LNCaP clone FGC (cell line): ENCODE measurements around the gene SAA1.

Experiments
- DNase-seq: peaks from one replicate; pipeline ENCODE4 v3.0.0-alpha.2; 2011; ENCODE audit warnings: low read depth
- H3K4me3 ChIP-seq: 2 replicates; pipeline ENCODE4 v1.5.1; 2011; ENCODE audit warnings: mild to moderate bottlenecking, low read depth, low read length, control low read depth
- TF ChIP-seq, protein P1 (sequence below): IDR thresholded peaks from 2 replicates; pipeline ENCODE4 v1.5.1; 2012; ENCODE audit warnings: mild to moderate bottlenecking; ENCODE audit not compliant: control insufficient read depth, insufficient read depth; ENCODE audit errors: extremely low read depth

Gene SAA1

DNA sequence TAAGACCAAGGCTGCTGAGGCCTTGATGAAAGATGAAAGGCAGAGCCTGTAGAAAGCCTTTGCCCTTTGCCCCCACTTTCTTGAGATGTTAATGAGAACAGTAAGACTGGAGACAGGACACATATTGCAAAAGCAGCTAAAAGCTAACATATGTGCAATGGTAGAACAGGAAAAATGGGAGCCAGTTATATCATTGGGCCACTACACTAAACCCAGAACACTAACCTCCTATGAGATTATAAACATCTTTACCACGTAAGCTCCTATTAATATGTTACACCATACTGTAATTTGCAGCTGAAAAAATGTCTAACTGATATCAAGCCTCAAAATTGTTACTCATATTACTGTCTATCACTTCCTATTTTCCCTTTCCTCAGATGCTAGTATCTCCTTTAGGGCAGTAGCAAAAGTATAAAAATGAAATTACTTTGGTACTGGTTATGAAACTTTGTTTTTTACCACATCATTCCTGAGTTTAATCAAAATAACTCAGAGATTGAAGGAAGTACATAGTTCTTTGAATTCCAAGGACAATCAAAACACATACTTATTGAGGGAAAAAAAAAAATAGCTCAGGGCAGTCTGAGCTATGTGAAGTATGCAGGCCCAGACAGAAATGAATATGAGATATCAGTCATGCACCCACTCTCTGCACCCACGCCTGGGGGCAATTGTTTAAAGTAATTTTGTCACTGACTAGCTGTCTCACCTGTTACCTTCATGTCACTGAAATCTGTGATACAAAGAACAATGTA, 46.8 kb downstream of the SAA1 start:
- TF ChIP-seq, protein P1, sequence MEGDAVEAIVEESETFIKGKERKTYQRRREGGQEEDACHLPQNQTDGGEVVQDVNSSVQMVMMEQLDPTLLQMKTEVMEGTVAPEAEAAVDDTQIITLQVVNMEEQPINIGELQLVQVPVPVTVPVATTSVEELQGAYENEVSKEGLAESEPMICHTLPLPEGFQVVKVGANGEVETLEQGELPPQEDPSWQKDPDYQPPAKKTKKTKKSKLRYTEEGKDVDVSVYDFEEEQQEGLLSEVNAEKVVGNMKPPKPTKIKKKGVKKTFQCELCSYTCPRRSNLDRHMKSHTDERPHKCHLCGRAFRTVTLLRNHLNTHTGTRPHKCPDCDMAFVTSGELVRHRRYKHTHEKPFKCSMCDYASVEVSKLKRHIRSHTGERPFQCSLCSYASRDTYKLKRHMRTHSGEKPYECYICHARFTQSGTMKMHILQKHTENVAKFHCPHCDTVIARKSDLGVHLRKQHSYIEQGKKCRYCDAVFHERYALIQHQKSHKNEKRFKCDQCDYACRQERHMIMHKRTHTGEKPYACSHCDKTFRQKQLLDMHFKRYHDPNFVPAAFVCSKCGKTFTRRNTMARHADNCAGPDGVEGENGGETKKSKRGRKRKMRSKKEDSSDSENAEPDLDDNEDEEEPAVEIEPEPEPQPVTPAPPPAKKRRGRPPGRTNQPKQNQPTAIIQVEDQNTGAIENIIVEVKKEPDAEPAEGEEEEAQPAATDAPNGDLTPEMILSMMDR: no peak
- DNase-seq: no peak
- H3K4me3 ChIP-seq: no peak overlapping the region

DNA sequence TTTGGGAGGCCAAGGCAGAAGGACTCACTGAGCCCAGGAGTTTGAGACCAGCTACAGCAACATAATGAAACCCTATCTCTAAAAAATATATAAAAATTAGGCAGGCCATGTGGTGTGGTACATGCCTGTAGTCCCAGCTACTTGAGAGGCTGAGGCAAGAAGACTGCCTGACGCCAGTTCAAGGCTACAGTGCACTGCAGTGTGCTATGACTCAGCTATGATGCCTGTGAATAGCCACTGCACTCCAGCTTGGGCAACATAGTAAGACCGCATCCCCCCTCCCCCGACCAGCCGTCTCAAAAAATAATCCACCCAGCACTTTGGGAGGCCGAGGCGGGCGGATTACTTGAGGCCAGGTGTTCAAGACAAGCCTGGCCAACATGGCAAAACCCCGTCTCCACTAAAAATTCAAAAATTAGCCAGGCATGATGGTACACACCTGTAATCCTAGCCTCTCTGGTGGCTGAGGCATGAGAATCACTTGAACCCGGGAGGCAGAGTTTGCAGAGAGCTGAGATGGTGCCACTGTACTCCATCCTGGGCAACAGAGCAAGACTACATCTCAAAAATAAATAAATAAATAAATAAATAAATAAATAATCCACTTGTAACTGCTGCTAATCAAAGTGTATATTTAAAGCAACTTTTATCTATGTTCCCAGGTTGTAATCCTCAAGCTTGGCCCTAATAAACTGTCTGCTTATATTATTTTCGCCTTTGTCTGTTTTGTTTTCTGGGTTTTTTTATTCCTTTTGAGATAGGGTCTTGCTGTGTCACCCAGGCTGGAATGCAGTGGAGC, 48.1 kb downstream of the SAA1 start:
- no peak overlapping the region for H3K4me3 ChIP-seq
- TF ChIP-seq, protein P1: no peak
- no peak for DNase-seq

DNA sequence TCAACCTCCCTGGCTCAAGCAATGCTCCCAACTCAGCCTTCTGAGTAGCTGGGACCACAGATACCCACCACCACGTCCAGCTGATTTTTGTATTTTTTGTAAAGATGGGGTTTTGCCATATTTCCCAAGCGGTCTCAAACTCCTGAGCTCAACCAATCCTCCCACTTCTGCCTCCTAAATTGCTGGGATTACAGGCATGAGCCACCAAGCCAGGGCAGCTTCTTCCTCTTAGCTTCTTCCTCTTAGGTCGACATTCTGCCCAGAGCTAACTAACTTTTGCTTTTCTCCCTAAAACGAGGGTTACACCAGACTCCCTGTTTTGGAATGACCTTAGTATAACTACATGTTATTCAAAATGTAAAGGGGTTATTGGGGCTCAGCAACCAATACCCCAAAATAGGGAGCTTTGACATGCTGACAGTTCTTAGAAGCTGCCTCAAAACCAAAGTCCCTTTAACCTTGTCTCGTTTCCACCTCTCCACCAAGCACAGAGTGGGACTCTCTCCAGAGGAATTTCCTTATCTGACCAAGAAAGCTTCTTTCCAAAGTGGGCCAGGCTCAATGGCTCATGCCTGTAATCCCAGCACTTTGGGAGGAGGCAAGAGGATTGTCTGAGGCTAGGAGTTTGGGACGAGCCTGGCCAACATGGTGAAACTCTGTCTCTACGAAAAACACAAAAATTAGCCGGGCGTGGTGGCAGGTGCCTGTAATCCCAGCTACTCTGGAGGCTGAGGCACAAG, 48.9 kb downstream of the SAA1 start:
- no peak for DNase-seq
- TF ChIP-seq, protein P1: no peak
- H3K4me3 ChIP-seq: no peak overlapping the region

DNA sequence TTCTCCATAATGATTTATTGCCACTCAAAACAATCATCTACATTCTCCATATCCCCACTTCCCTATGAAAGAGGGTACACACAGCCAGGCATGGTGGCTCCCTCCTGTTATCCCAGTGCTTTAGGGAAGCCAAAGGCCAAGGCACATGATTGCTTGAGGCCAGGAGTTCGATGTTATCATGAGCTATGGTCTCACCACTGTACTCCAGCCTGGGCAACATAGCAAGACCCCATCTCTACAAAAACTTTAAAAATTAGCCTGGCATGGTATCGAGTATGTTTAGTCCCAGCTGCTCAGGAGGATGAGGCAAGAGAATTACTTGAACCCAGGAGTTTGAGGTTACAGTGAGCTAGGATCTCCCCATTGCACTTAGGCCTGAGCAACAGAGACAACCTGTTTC, 49.8 kb downstream of the SAA1 start:
- no peak for DNase-seq
- TF ChIP-seq, protein P1: no peak
- no peak overlapping the region for H3K4me3 ChIP-seq

DNA sequence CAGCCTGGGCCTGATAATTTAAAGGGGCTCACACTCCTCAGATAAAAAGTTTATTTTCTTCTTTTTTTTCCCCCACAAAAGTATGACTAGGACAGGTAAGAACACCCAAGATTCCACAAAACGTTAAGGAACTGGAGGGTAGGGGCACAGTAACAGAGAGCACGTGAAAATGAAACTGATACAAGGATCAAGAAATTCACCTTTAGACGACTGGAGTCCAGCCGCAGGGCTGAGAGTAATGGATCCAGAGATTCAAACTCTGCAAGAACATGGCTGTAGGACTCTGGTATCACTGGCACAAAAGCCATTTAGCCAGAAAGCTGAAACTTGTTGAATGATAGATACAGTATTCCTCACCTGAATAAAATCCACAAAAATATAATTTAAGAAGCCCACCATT, 51.5 kb downstream of the SAA1 start:
- DNase-seq: no peak
- TF ChIP-seq, protein P1: no peak
- H3K4me3 ChIP-seq: no peak overlapping the region
